Right atrium auricular region (tissue), 2 donors: Measurements from ENCODE around the gene MUTYH. TPM values are rescaled to one million over a fixed set of nuclear protein-coding genes. Genes with fewer than 3 reads are reported as not detected.

Source experiments
- DNase-seq: peaks from one replicate; pipeline ENCODE4 v3.0.0-alpha.2; 2019; ENCODE audit warnings: low spot score
- H3K27ac ChIP-seq, 2 donors: fragments of 200-600 bp; sonication (generic); 1 replicate in 1 of 2; 2 replicates in 1 of 2; pipeline ENCODE4 v1.5.1; 2016 to 2019
- H3K27me3 ChIP-seq, 2 donors: fragments of 200-600 bp; sonication (generic); one replicate each; pipeline versions ENCODE4 v1.5.1 to v1.6.0; 2017 to 2019
- H3K36me3 ChIP-seq: fragments of 200-600 bp; sonication (generic); one replicate; pipeline ENCODE4 v1.5.1; 2016
- H3K4me1 ChIP-seq, 2 donors: fragments of 200-600 bp; sonication (generic); one replicate each; pipeline versions ENCODE4 v1.5.1 to v1.6.0; 2017 to 2019
- H3K4me3 ChIP-seq, 2 donors: fragments of 200-600 bp; sonication (generic); 1 replicate in 1 of 2; 2 replicates in 1 of 2; pipeline ENCODE4 v1.5.1; 2017 to 2019; ENCODE audit warnings: mild to moderate bottlenecking in 1 of 2, moderate library complexity in 1 of 2
- H3K9me3 ChIP-seq, 2 donors: fragments of 200-600 bp; sonication (generic); one replicate each; pipeline ENCODE4 v1.5.1; 2019
- CTCF ChIP-seq, 2 donors: fragments of 200-600 bp; sonication (generic); IDR thresholded peaks; one replicate each; pipeline ENCODE4 v1.5.1; 2019; ENCODE audit warnings: antibody characterized with exemption in 2 of 2
- total RNA-seq, 2 donors: library from RNA; depleted of rRNA; stranded (reverse); fragments of >200 nt; gene quantifications; one replicate each; pipeline ENCODE4 v1.1.0, GENCODE V29; 2016

The MUTYH gene
- total RNA-seq, 2 donors from 2014 or later: 4.2 to 11.1 TPM

GRCh38 chr1:45340816-45341466 is 701 bp upstream of the MUTYH start:
- Histone ChIP-seq H3K27me3 (no peaks in the 10 kb centered on the region), H3K9me3 (no peaks in the 10 kb centered on the region), H3K4me1 (peaks cover 0 to 16% of the 10 kb centered on the region in 2 donors), H3K27ac (peak overlapping the region; percentile 89 to 97), H3K36me3 (peaks cover 29% of the 10 kb centered on the region), H3K4me3 (peak overlapping the region; percentile 59 to 82)
- DNase-seq: no peak
- TF ChIP-seq CTCF (IDR thresholded peaks at IDR 0.05): no peak

- TF ChIP-seq CTCF (IDR thresholded peaks at IDR 0.05): no peak
- Histone ChIP-seq H3K27ac (no peak overlapping the region), H3K4me3 (no peak overlapping the region), H3K9me3 (no peaks in the 10 kb centered on the region), H3K4me1 (peaks cover 0 to 27% of the 10 kb centered on the region in 2 donors), H3K36me3 (peaks cover 24% of the 10 kb centered on the region), H3K27me3 (no peaks in the 10 kb centered on the region)
- DNase-seq: no peak
Observed at GRCh38 chr1:45337630-45338325, 2.5 kb downstream of the MUTYH start.

- H3K4me3 ChIP-seq: no peak overlapping the region
- no peaks in the 10 kb centered on the region for H3K27me3 ChIP-seq
- no peak for TF ChIP-seq CTCF (IDR thresholded peaks at IDR 0.05)
- no peaks in the 10 kb centered on the region for H3K9me3 ChIP-seq
- H3K27ac ChIP-seq: no peak overlapping the region
- H3K36me3 ChIP-seq: peaks cover 24% of the 10 kb centered on the region
- no peak for DNase-seq
- H3K4me1 ChIP-seq: peaks cover 0 to 16% of the 10 kb centered on the region in 2 donors
Observed at GRCh38 chr1:45335855-45336324, 4.3 kb downstream of the MUTYH start.

- no peaks in the 10 kb centered on the region for H3K27me3 ChIP-seq
- H3K4me3 ChIP-seq: no peak overlapping the region
- no peaks in the 10 kb centered on the region for H3K9me3 ChIP-seq
- H3K36me3 ChIP-seq: peaks cover 24% of the 10 kb centered on the region
- TF ChIP-seq CTCF (IDR thresholded peaks at IDR 0.05): no peak
- H3K4me1 ChIP-seq: peaks cover 0 to 11% of the 10 kb centered on the region in 2 donors
- no peak overlapping the region for H3K27ac ChIP-seq
- no peak for DNase-seq
Observed at GRCh38 chr1:45334308-45335245, 5.7 kb downstream of the MUTYH start.

GRCh38 chr1:45332346-45332720 is 7.9 kb downstream of the MUTYH start:
- H3K4me1 ChIP-seq: peaks cover 0 to 16% of the 10 kb centered on the region in 2 donors
- H3K27ac ChIP-seq: no peak overlapping the region
- H3K36me3 ChIP-seq: peaks cover 24% of the 10 kb centered on the region
- H3K27me3 ChIP-seq: no peaks in the 10 kb centered on the region
- TF ChIP-seq CTCF (IDR thresholded peaks at IDR 0.05): no peak
- H3K4me3 ChIP-seq: no peak overlapping the region
- DNase-seq: no peak
- H3K9me3 ChIP-seq: no peaks in the 10 kb centered on the region
